WTC11 (cell line): ENCODE results near the gene MAB21L4. TPM values are rescaled to one million over a fixed set of nuclear protein-coding genes. Genes with fewer than 3 reads are reported as not detected.

ENCODE experiments used
- ATAC-seq: fragments of 200-7000 bp; cut with Tn5 transposase; 2 replicates; pipeline ENCODE4 v1.10.0; 2021; ENCODE audit warnings: mild to moderate bottlenecking, moderate library complexity
- CTCF ChIA-PET: fragments of 300-600 bp; sonication (Branson Sonifier 250); formaldehyde crosslinking; loops from one replicate; lab custom pipeline; 2021; ENCODE audit warnings: antibody characterized with exemption; lab: Charles Lee
- POLR2A ChIA-PET: fragments of 350-600 bp; sonication (Branson Sonifier 250); formaldehyde crosslinking; loops from one replicate; lab custom pipeline; 2021; ENCODE audit warnings: antibody characterized with exemption; lab: Charles Lee
- DNase-seq: peaks from one replicate; pipeline ENCODE4 v3.0.0; 2021; ENCODE audit warnings: low spot score
- H3K27ac Mint-ChIP-seq: 2 replicates; pipeline ENCODE4 v1.8.0; 2021; ENCODE audit warnings: mixed read lengths
- H3K27me3 Mint-ChIP-seq: 2 replicates; pipeline ENCODE4 v1.8.0; 2021; ENCODE audit warnings: low read depth, mild to moderate bottlenecking, moderate library complexity, mixed read lengths
- H3K36me3 Mint-ChIP-seq: 2 replicates; pipeline ENCODE4 v1.8.0; 2021; ENCODE audit warnings: mixed read lengths
- H3K4me1 Mint-ChIP-seq: 2 replicates; pipeline ENCODE4 v1.8.0; 2022; ENCODE audit warnings: mixed read lengths
- H3K4me3 Mint-ChIP-seq: 2 replicates; pipeline ENCODE4 v1.8.0; 2021; ENCODE audit warnings: mild to moderate bottlenecking, moderate library complexity, mixed read lengths
- H3K9me3 Mint-ChIP-seq: 2 replicates; pipeline ENCODE4 v1.8.0; 2021; ENCODE audit warnings: mixed read lengths
- CBFB ChIP-seq: sonication (generic); formaldehyde crosslinking; IDR thresholded peaks from 2 replicates; pipeline ENCODE4 v1.8.1; 2022; ENCODE audit warnings: mild to moderate bottlenecking, low read depth, missing genetic modification reagents
- E2F1 ChIP-seq: sonication (generic); formaldehyde crosslinking; IDR thresholded peaks from 2 replicates; pipeline ENCODE4 v1.8.0; 2022; ENCODE audit warnings: mild to moderate bottlenecking, missing genetic modification reagents
- EMX1 ChIP-seq: fragments of 250-450 bp; sonication (Bioruptor Pico); IDR thresholded peaks from 2 replicates; pipeline ENCODE4 v1.8.0; 2021; ENCODE audit warnings: mild to moderate bottlenecking
- ESRRA ChIP-seq: sonication (generic); formaldehyde crosslinking; IDR thresholded peaks from 2 replicates; pipeline ENCODE4 v1.8.1; 2022; ENCODE audit warnings: mild to moderate bottlenecking, missing genetic modification reagents, borderline replicate concordance
- HMGA2 ChIP-seq: fragments of 250-450 bp; sonication (Bioruptor Pico); IDR thresholded peaks from 2 replicates; pipeline ENCODE4 v1.4.0; 2021; ENCODE audit warnings: mild to moderate bottlenecking, moderate library complexity
- RELA ChIP-seq: sonication (generic); formaldehyde crosslinking; IDR thresholded peaks from 2 replicates; pipeline ENCODE4 v1.8.1; 2022; ENCODE audit warnings: missing genetic modification reagents, mild to moderate bottlenecking, borderline replicate concordance
- RORB ChIP-seq: fragments of 250-450 bp; sonication (Bioruptor Pico); IDR thresholded peaks from 2 replicates; pipeline ENCODE4 v1.9.0; 2021; ENCODE audit warnings: mild to moderate bottlenecking
- SOX15 ChIP-seq: fragments of 250-450 bp; sonication (Bioruptor Pico); IDR thresholded peaks from 2 replicates; pipeline ENCODE4 v1.9.0; 2021; ENCODE audit warnings: mild to moderate bottlenecking
- STAT6 ChIP-seq: sonication (generic); formaldehyde crosslinking; conservative IDR thresholded peaks from 2 replicates; pipeline ENCODE4 v1.8.1; 2023; ENCODE audit warnings: mild to moderate bottlenecking, low read depth, missing genetic modification reagents, moderate library complexity
- TEAD4 ChIP-seq: sonication (generic); formaldehyde crosslinking; IDR thresholded peaks from 2 replicates; pipeline ENCODE4 v1.8.0; 2022; ENCODE audit warnings: mild to moderate bottlenecking, missing genetic modification reagents
- USF2 ChIP-seq: sonication (generic); formaldehyde crosslinking; IDR thresholded peaks from 2 replicates; pipeline ENCODE4 v1.8.1; 2023; ENCODE audit warnings: mild to moderate bottlenecking, missing genetic modification reagents, moderate library complexity
- ZNF219 ChIP-seq: sonication (generic); formaldehyde crosslinking; IDR thresholded peaks from 2 replicates; pipeline ENCODE4 v1.8.0; 2023; ENCODE audit warnings: missing genetic modification reagents, mild to moderate bottlenecking, borderline replicate concordance
- ZNF396 ChIP-seq: fragments of 250-450 bp; sonication (Bioruptor Pico); IDR thresholded peaks from 2 replicates; pipeline ENCODE4 v1.8.0; 2021; ENCODE audit warnings: mild to moderate bottlenecking, moderate library complexity, borderline replicate concordance
- total RNA-seq: library from RNA; stranded (reverse); gene quantifications from 3 replicates; pipeline ENCODE4 v1.2.3, GENCODE V29; 2021
- TF ChIP-seq, protein P1 (sequence below): sonication (generic); formaldehyde crosslinking; IDR thresholded peaks from 2 replicates; pipeline ENCODE4 v1.8.1; 2022; ENCODE audit warnings: low read depth, mild to moderate bottlenecking, moderate library complexity, missing genetic modification reagents, borderline replicate concordance
- TF ChIP-seq, protein P2 (sequence below): fragments of 250-450 bp; sonication (Bioruptor Pico); conservative IDR thresholded peaks from 2 replicates; pipeline ENCODE4 v1.9.0; 2021; ENCODE audit warnings: mild to moderate bottlenecking

MAB21L4 gene
- total RNA-seq, 1 experiment from 2014 or later = not detected

DNA sequence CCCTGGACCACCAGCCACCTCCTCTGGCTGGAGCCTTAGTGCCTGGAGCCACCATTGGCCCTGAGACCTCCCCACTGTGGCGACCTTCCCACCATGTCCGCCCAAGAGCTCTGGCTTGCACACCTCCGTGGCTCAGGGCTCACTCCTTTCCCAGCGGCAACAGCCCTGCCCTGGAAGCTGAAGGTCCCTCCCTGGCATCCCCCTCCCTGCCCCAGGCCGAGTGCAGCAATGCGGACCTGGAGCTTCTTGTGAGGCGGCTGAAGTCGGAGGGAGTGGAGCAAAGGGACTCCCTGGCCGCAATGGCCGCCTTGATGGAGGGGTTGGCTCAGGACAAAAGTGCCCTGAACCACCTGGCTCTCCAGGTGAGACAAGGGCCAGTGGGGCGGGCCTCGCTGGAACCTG, 38.7 kb upstream of the MAB21L4 start:
- CTCF ChIA-PET = interaction anchor here (2.9 kb wide), 1 partner anchor 20 kb away, joined by 11 read pairs; no protein-coding TSS in a partner anchor
- peaks cover 5% of the 10 kb centered on the region; the same call in 1 of the 2 replicates for H3K9me3 Mint-ChIP-seq
- H3K4me1 Mint-ChIP-seq = no peaks in the 10 kb centered on the region
- no peak for TF ChIP-seq SOX15
- TF ChIP-seq, protein P1, sequence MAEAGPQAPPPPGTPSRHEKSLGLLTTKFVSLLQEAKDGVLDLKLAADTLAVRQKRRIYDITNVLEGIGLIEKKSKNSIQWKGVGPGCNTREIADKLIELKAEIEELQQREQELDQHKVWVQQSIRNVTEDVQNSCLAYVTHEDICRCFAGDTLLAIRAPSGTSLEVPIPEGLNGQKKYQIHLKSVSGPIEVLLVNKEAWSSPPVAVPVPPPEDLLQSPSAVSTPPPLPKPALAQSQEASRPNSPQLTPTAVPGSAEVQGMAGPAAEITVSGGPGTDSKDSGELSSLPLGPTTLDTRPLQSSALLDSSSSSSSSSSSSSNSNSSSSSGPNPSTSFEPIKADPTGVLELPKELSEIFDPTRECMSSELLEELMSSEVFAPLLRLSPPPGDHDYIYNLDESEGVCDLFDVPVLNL (CRISPR knock-in tag) = no peak
- no peak for TF ChIP-seq USF2 (CRISPR knock-in tag)
- TF ChIP-seq ZNF219 = no peak
- TF ChIP-seq RORB (CRISPR knock-in tag) = no peak
- TF ChIP-seq, protein P2, sequence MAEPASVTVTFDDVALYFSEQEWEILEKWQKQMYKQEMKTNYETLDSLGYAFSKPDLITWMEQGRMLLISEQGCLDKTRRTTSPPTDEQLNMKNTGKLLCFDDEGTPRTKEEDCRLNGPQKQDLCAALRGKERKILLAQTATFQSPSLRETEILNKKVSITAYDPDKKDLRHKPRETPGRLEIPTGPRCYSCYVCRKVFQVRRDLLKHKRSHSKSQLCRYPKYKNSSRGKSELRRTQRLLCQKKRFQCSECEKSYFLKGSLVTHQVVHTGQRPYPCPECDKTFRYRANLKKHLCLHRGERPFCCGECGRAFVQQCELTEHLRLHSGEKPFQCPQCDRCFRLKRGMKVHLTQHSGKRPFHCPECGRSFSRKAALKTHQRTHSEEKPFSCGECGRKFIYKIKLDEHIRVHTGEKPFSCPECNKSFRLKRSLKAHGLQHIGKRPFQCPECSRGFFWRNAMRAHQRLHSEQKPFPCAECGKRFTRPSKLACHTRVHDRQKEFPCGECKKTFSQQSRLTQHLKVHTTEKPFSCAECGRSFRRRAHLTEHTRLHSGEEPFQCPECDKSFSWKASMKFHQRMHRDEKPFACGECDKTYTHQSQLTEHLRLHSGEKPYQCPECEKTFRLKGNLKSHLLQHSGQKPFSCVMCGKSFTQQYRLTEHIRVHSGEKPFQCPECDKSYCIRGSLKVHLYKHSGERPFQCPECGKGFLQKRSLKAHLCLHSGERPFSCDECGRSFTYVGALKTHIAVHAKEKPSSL = no peak
- TF ChIP-seq E2F1 (CRISPR knock-in tag) = no peak
- H3K4me3 Mint-ChIP-seq = no peak overlapping the region
- DNase-seq (peak; percentile 11), ATAC-seq (no peak)
- POLR2A ChIA-PET = interaction anchor here (1.0 kb wide), 1 partner anchor 20 kb away, joined by 3 read pairs; no protein-coding TSS in a partner anchor
- H3K36me3 Mint-ChIP-seq = no peaks in the 10 kb centered on the region
- no peaks in the 10 kb centered on the region for H3K27me3 Mint-ChIP-seq
- no peak overlapping the region for H3K27ac Mint-ChIP-seq

GRCh38 chr2:240933966-240934700, 38.2 kb upstream of the MAB21L4 start:
- Mint-ChIP-seq H3K27ac (no peak overlapping the region), H3K9me3 (peaks cover 5% of the 10 kb centered on the region; the same call in 1 of the 2 replicates), H3K4me1 (no peaks in the 10 kb centered on the region), H3K4me3 (no peak overlapping the region), H3K36me3 (no peaks in the 10 kb centered on the region), H3K27me3 (no peaks in the 10 kb centered on the region)
- DNase-seq (peak; percentile 9), ATAC-seq (no peak; the same call in 1 of the 2 replicates)
- TF ChIP-seq ESRRA (CRISPR knock-in tag) = no peak
- TF ChIP-seq TEAD4 (CRISPR knock-in tag) = no peak
- no peak for TF ChIP-seq ZNF219
- no peak for TF ChIP-seq EMX1 (CRISPR knock-in tag)
- no peak for TF ChIP-seq CBFB
- TF ChIP-seq ZNF396 = no peak
- no peak for TF ChIP-seq STAT6 (CRISPR knock-in tag)
- no peak for TF ChIP-seq HMGA2 (CRISPR knock-in tag)
- TF ChIP-seq RELA (CRISPR knock-in tag) = no peak
- CTCF ChIA-PET = interaction anchor here (2.9 kb wide), 1 partner anchor 20 kb away, joined by 11 read pairs; no protein-coding TSS in a partner anchor
- POLR2A ChIA-PET = interaction anchor here (1.0 kb wide), 1 partner anchor 20 kb away, joined by 3 read pairs; no protein-coding TSS in a partner anchor
